GM12878 (cell line): ENCODE data around the gene PINK1. TPM values are rescaled to one million over a fixed set of nuclear protein-coding genes. Genes with fewer than 3 reads are reported as not detected.

Source experiments
- BRCA1 ChIP-seq: IDR thresholded peaks from 2 replicates; pipeline ENCODE4 v1.6.1; 2011; ENCODE audit warnings: low read depth, low read length, improper control_type of control experiment
- CREM ChIP-seq: IDR thresholded peaks from 2 replicates; pipeline ENCODE4 v1.6.1; 2014; ENCODE audit warnings: antibody characterized with exemption, low read depth
- GABPA ChIP-seq: IDR thresholded peaks from 2 replicates; pipeline ENCODE4 v1.6.1; 2014; ENCODE audit warnings: antibody characterized with exemption, low read depth, mild to moderate bottlenecking, inconsistent platforms
- GATAD2B ChIP-seq: fragments of 450-650 bp; conservative IDR thresholded peaks from 2 replicates; pipeline ENCODE4 v1.6.1; 2017; ENCODE audit warnings: low read depth, mild to moderate bottlenecking, moderate library complexity
- MTA2 ChIP-seq: fragments of 450-650 bp; IDR thresholded peaks from 2 replicates; pipeline ENCODE4 v1.6.1; 2016; ENCODE audit warnings: low read depth, mild to moderate bottlenecking, moderate library complexity
- NBN ChIP-seq: fragments of 450-650 bp; IDR thresholded peaks from 2 replicates; pipeline ENCODE4 v1.6.1; 2016
- NFYA ChIP-seq: IDR thresholded peaks from 2 replicates; pipeline ENCODE4 v1.6.1; 2011; ENCODE audit warnings: low read depth, mild to moderate bottlenecking, low read length, improper control_type of control experiment, borderline replicate concordance
- RB1 ChIP-seq: fragments of 450-650 bp; formaldehyde crosslinking; IDR thresholded peaks from 2 replicates; pipeline ENCODE4 v1.6.1; 2017; ENCODE audit warnings: mild to moderate bottlenecking, borderline replicate concordance
- RCOR1 ChIP-seq: conservative IDR thresholded peaks from 2 replicates; pipeline ENCODE4 v1.6.1; 2012; ENCODE audit warnings: low read depth, low read length, improper control_type of control experiment
- SREBF1 ChIP-seq: IDR thresholded peaks from 2 replicates; pipeline ENCODE4 v1.6.1; 2012; ENCODE audit warnings: mild to moderate bottlenecking, low read length
- TCF7 ChIP-seq: IDR thresholded peaks from 2 replicates; pipeline ENCODE4 v1.6.1; 2014; ENCODE audit warnings: antibody characterized with exemption, borderline replicate concordance
- ZNF207 ChIP-seq: fragments of 450-650 bp; IDR thresholded peaks from 2 replicates; pipeline ENCODE4 v1.6.1; 2014; ENCODE audit warnings: antibody characterized with exemption, mild to moderate bottlenecking, borderline replicate concordance
- polyA plus RNA-seq, 11 experiments: library from polyadenylated mRNA; depleted of rRNA in 4 of 11; unstranded in 6 of 11; stranded (reverse) in 5 of 11; fragments of >200 nt; fragmentation: Nextera tagmentation in 4 of 11; fragmentation: Illumina TruSeq in 1 of 11; extraction: Ambion mirVana in 4 of 11; extraction: Trizol in 1 of 11; gene quantifications; 1 replicate in 1 of 11; 2 replicates in 10 of 11; pipeline versions ENCODE4 v1.2.1 to v1.2.3, GENCODE V29; 2011 to 2016; ENCODE audit warnings: inconsistent platforms in 2 of 11, missing spikeins in 2 of 11, low read depth in 1 of 11
- total RNA-seq, 4 experiments: library from RNA; depleted of rRNA in 3 of 4; stranded (reverse); fragments of >200 nt in 3 of 4; fragmentation: Illumina TruSeq in 1 of 4; extraction: Trizol in 1 of 4; gene quantifications; 2 replicates each; pipeline versions ENCODE4 v1.2.1 to v1.2.3, GENCODE V29; 2013 to 2021
- TF ChIP-seq, protein P1 (sequence below): fragments of 450-650 bp; formaldehyde crosslinking; IDR thresholded peaks from 2 replicates; pipeline ENCODE4 v1.4.0; 2022; ENCODE audit warnings: mild to moderate bottlenecking, moderate library complexity
- TF ChIP-seq, protein P2 (sequence below): fragments of 450-650 bp; IDR thresholded peaks from 2 replicates; pipeline ENCODE4 v1.6.1; 2016; ENCODE audit warnings: mild to moderate bottlenecking
- TF ChIP-seq, protein P3 (sequence below): fragments of 450-650 bp; IDR thresholded peaks from 2 replicates; pipeline ENCODE4 v1.6.1; 2017; ENCODE audit warnings: low read depth, mild to moderate bottlenecking, moderate library complexity
- TF ChIP-seq, protein P4 (sequence below): fragments of 150-350 bp; IDR thresholded peaks from 2 replicates; pipeline ENCODE4 v1.6.1; 2016; ENCODE audit warnings: low read depth, low read length
- TF ChIP-seq, protein P5 (sequence below): fragments of 450-650 bp; conservative IDR thresholded peaks from 2 replicates; pipeline ENCODE4 v1.6.1; 2017; ENCODE audit warnings: mild to moderate bottlenecking, moderate library complexity

Gene PINK1
- total and polyA plus RNA-seq, 10 of the 15 experiments (the other 5 are each of a cell fraction or from before 2014, with no cell fraction given), result 0.42 to 4.4 (median 1.9) TPM; not detected in 1

DNA sequence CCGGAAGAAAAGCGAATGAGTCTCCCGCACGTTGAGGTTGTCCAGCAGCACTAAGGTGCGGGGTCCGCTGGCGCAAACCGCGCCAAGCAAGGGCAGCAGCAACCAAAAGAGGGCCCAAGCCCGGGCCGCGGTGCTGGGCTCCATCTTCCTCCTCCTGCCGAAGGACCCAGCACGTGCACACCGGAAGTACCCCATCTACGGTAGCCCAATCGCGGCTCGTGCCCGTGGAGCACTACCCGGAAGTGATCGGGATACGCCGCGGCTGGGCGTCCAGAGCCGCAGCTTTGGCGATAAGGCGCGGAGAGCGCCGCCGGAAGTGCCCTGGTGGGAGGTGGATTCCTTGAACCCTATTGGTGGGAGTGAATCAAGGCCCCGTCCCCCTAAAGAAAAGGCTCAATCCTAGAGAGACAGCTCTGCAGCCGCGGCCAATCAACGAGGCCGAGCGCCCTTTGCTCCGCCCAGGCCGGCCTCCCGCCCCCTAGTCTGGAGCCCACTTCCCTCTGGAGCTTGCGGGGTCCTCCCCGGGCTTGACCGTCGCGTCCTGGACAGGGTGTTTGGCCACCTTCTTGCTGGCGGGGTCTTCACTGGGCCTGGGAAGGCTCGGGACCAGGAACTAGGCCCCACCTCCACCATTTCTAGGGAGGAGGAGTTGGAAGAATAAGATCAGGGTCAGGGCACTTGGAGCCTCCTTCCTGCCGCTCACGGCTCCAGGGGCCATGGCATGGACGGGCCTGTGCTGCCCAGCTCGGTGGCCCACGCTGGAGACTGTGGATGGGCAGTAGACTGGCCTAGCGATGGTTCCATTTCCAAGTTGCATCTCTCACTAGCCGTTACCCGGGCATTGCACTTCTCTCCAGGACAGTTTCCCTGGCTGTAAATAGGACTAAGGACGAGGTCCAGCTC lies 28.2 kb downstream of the PINK1 start, which contains the start of gene DDOST (continued):
- TF ChIP-seq, protein P1, sequence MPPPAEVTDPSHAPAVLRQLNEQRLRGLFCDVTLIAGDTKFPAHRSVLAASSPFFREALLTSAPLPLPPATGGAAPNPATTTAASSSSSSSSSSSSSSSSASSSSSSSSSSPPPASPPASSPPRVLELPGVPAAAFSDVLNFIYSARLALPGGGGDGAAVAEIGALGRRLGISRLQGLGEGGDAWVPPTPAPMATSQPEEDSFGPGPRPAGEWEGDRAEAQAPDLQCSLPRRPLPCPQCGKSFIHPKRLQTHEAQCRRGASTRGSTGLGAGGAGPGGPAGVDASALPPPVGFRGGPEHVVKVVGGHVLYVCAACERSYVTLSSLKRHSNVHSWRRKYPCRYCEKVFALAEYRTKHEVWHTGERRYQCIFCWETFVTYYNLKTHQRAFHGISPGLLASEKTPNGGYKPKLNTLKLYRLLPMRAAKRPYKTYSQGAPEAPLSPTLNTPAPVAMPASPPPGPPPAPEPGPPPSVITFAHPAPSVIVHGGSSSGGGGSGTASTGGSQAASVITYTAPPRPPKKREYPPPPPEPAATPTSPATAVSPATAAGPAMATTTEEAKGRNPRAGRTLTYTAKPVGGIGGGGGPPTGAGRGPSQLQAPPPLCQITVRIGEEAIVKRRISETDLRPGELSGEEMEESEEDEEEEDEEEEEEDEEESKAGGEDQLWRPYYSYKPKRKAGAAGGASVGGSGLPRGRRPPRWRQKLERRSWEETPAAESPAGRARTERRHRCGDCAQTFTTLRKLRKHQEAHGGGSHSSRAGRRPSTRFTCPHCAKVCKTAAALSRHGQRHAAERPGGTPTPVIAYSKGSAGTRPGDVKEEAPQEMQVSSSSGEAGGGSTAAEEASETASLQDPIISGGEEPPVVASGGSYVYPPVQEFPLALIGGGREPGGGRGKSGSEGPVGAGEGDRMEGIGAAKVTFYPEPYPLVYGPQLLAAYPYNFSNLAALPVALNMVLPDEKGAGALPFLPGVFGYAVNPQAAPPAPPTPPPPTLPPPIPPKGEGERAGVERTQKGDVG (CRISPR knock-in tag), result no peak
- TF ChIP-seq TCF7, result no peak
- peak; percentile 69; the same call in 1 of the 2 replicates for TF ChIP-seq GATAD2B
- TF ChIP-seq GABPA, result peak; percentile 96
- peak; percentile 52; the same call in 1 of the 2 replicates for TF ChIP-seq CREM
- TF ChIP-seq NBN, result 0 out of 2 replicates have a peak, but pooled peaks have one; percentile 7
- 0 out of 2 replicates have a peak, but pooled peaks have one; percentile 59 for TF ChIP-seq RCOR1
- TF ChIP-seq, protein P2, sequence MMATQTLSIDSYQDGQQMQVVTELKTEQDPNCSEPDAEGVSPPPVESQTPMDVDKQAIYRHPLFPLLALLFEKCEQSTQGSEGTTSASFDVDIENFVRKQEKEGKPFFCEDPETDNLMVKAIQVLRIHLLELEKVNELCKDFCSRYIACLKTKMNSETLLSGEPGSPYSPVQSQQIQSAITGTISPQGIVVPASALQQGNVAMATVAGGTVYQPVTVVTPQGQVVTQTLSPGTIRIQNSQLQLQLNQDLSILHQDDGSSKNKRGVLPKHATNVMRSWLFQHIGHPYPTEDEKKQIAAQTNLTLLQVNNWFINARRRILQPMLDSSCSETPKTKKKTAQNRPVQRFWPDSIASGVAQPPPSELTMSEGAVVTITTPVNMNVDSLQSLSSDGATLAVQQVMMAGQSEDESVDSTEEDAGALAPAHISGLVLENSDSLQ, result peak; percentile 78
- TF ChIP-seq, protein P3, sequence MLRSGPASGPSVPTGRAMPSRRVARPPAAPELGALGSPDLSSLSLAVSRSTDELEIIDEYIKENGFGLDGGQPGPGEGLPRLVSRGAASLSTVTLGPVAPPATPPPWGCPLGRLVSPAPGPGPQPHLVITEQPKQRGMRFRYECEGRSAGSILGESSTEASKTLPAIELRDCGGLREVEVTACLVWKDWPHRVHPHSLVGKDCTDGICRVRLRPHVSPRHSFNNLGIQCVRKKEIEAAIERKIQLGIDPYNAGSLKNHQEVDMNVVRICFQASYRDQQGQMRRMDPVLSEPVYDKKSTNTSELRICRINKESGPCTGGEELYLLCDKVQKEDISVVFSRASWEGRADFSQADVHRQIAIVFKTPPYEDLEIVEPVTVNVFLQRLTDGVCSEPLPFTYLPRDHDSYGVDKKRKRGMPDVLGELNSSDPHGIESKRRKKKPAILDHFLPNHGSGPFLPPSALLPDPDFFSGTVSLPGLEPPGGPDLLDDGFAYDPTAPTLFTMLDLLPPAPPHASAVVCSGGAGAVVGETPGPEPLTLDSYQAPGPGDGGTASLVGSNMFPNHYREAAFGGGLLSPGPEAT, result peak; percentile 52
- TF ChIP-seq NFYA, result peak; percentile 84
- TF ChIP-seq MTA2, result peak; percentile 69
- peak; percentile 20; the same call in 1 of the 2 replicates for TF ChIP-seq RB1
- TF ChIP-seq BRCA1, result no peak
- TF ChIP-seq ZNF207, result no peak
- peak; percentile 67 for TF ChIP-seq SREBF1
- TF ChIP-seq, protein P4, sequence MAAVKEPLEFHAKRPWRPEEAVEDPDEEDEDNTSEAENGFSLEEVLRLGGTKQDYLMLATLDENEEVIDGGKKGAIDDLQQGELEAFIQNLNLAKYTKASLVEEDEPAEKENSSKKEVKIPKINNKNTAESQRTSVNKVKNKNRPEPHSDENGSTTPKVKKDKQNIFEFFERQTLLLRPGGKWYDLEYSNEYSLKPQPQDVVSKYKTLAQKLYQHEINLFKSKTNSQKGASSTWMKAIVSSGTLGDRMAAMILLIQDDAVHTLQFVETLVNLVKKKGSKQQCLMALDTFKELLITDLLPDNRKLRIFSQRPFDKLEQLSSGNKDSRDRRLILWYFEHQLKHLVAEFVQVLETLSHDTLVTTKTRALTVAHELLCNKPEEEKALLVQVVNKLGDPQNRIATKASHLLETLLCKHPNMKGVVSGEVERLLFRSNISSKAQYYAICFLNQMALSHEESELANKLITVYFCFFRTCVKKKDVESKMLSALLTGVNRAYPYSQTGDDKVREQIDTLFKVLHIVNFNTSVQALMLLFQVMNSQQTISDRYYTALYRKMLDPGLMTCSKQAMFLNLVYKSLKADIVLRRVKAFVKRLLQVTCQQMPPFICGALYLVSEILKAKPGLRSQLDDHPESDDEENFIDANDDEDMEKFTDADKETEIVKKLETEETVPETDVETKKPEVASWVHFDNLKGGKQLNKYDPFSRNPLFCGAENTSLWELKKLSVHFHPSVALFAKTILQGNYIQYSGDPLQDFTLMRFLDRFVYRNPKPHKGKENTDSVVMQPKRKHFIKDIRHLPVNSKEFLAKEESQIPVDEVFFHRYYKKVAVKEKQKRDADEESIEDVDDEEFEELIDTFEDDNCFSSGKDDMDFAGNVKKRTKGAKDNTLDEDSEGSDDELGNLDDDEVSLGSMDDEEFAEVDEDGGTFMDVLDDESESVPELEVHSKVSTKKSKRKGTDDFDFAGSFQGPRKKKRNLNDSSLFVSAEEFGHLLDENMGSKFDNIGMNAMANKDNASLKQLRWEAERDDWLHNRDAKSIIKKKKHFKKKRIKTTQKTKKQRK, result peak; percentile 88
- TF ChIP-seq, protein P5, sequence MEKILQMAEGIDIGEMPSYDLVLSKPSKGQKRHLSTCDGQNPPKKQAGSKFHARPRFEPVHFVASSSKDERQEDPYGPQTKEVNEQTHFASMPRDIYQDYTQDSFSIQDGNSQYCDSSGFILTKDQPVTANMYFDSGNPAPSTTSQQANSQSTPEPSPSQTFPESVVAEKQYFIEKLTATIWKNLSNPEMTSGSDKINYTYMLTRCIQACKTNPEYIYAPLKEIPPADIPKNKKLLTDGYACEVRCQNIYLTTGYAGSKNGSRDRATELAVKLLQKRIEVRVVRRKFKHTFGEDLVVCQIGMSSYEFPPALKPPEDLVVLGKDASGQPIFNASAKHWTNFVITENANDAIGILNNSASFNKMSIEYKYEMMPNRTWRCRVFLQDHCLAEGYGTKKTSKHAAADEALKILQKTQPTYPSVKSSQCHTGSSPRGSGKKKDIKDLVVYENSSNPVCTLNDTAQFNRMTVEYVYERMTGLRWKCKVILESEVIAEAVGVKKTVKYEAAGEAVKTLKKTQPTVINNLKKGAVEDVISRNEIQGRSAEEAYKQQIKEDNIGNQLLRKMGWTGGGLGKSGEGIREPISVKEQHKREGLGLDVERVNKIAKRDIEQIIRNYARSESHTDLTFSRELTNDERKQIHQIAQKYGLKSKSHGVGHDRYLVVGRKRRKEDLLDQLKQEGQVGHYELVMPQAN, result peak; percentile 65; the same call in 1 of the 2 replicates
